Right lobe of liver (tissue), 6 donors: ENCODE data around the gene AKNA. TPM values are rescaled to one million over a fixed set of nuclear protein-coding genes. Genes with fewer than 3 reads are reported as not detected.
A peak's percentile ranks its signal among the peaks of the same experiment; 100 is the strongest.

ENCODE experiments used
- ATAC-seq, 4 donors: fragments of 200-7000 bp; cut with Tn5 transposase; one replicate each; pipeline ENCODE4 v1.9.1; 2020; ENCODE audit warnings: mild to moderate bottlenecking in 4 of 4, moderate library complexity in 4 of 4
- DNase-seq, 3 donors: peaks; one replicate each; pipeline ENCODE4 v3.0.0-alpha.2; 2020
- H3K27ac ChIP-seq, 3 donors: fragments of 200-600 bp; one replicate each; pipeline ENCODE4 v1.8.0; 2022
- H3K27me3 ChIP-seq, 2 donors: fragments of 200-600 bp; one replicate each; pipeline ENCODE4 v1.8.0; 2022
- H3K36me3 ChIP-seq, 4 donors: fragments of 200-600 bp; sonication (generic) in 1 of 4; one replicate each; pipeline versions ENCODE4 v1.5.1 to v1.8.0; 2017 to 2022; ENCODE audit warnings: control low read depth in 1 of 4
- H3K4me1 ChIP-seq, 4 donors: fragments of 200-600 bp; sonication (generic) in 1 of 4; one replicate each; pipeline versions ENCODE4 v1.5.1 to v1.8.0; 2017 to 2022; ENCODE audit warnings: control low read depth in 1 of 4
- H3K4me3 ChIP-seq, 3 donors: fragments of 200-600 bp; one replicate each; pipeline ENCODE4 v1.8.0; 2022
- H3K9me3 ChIP-seq, 4 donors: fragments of 200-600 bp; sonication (generic) in 1 of 4; one replicate each; pipeline versions ENCODE4 v1.5.1 to v1.8.0; 2017 to 2022; ENCODE audit warnings: control low read depth in 1 of 4
- CTCF ChIP-seq, 4 donors: fragments of 200-600 bp in 3 of 4; fragments of 450-650 bp in 1 of 4; IDR thresholded peaks; one replicate each; pipeline versions ENCODE4 v1.5.1 to v1.8.0; 2016 to 2022; ENCODE audit warnings: antibody characterized with exemption in 4 of 4, mild to moderate bottlenecking in 2 of 4
- POLR2A ChIP-seq: fragments of 450-650 bp; IDR thresholded peaks from one replicate; pipeline ENCODE4 v1.6.1; 2017; ENCODE audit warnings: antibody characterized with exemption, mild to moderate bottlenecking
- WGBS: methylation state at CpG from one replicate; pipeline ENCODE4 v1.1.6; 2018; ENCODE audit warnings: low coverage, low lambda C conversion rate; ENCODE audit not compliant: insufficient coverage; ENCODE audit errors: missing lambda C conversion rate; 5-methylcytosine and 5-hydroxymethylcytosine counted together
- intact Hi-C, 2 donors: fragments of 100-400 bp; cut with DNase I; formaldehyde crosslinking; loops; one replicate each; pipeline versions ENCODE4 v1.11.2 to v1.14.1; 2022
- total RNA-seq, 6 experiments: library from RNA; depleted of rRNA in 2 of 6; stranded (reverse); fragments of >200 nt in 2 of 6; fragmentation: NEBNext Ultra II Directional in 3 of 6; extraction: Animal tissue kit (Norgen Biotek cat#: 25700) in 3 of 6; gene quantifications; one replicate each; pipeline versions ENCODE4 v1.1.0 to v1.2.4, GENCODE V29; 2016 to 2023
- donor health status: DM: no; HTN: yes; CAD: no.
- donor health status: DM: no; HTN: no; CAD: no.
- donor health status: DM: no; HTN: no; CAD: no.
- donor health status: DM: no; HTN: yes; CAD: no.
- donor health status: DM: no; HTN: yes; CAD: no.

The AKNA gene
- total RNA-seq, 6 experiments from 2014 or later: 4.7 to 15.1 (median 9.8) TPM

GRCh38 chr9:114385397-114386181 lies 2.2 kb downstream of the AKNA start:
- intact Hi-C loops: no loop called here
- Histone ChIP-seq H3K9me3 (no peaks in the 10 kb centered on the region), H3K4me1 (peaks cover 0 to 62% (median 24%) of the 10 kb centered on the region in 4 donors), H3K27ac (peak overlapping the region; percentile 71 to 84 (median 83)), H3K4me3 (peak overlapping the region; percentile 34 to 57 (median 40)), H3K36me3 (peaks cover 0 to 6% (median under 1%) of the 10 kb centered on the region in 4 donors), H3K27me3 (no peaks in the 10 kb centered on the region)
- TF ChIP-seq CTCF (IDR thresholded peaks at IDR 0.05) (no peak), POLR2A (peak; percentile 78)
- ATAC-seq (peak; percentile 70 to 75 (median 72)), DNase-seq (peak; percentile 70 to 79 (median 76))
- WGBS: 15% methylated on average over 6 of the region's 11 CpGs

GRCh38 chr9:114384836-114385396 lies 2.9 kb downstream of the AKNA start:
- Histone ChIP-seq H3K4me3 (no peak overlapping the region), H3K27ac (peak overlapping the region; percentile 71 to 84 (median 83)), H3K27me3 (no peaks in the 10 kb centered on the region), H3K4me1 (peaks cover 0 to 62% (median 24%) of the 10 kb centered on the region in 4 donors), H3K9me3 (no peaks in the 10 kb centered on the region), H3K36me3 (peaks cover 0 to 12% (median 4%) of the 10 kb centered on the region in 4 donors)
- ATAC-seq: no peak
- TF ChIP-seq POLR2A (no peak), CTCF (IDR thresholded peaks at IDR 0.05) (no peak)
- peak in 1 of 3 donors; percentile 14 for DNase-seq
- 83% methylated on average over 7 of the region's 7 CpGs for WGBS
- intact Hi-C loops: no loop called here

GRCh38 chr9:114384341-114384740 lies 3.4 kb downstream of the AKNA start:
- H3K9me3 ChIP-seq: no peaks in the 10 kb centered on the region

More at GRCh38 chr9:114384341-114384740, 3.4 kb downstream of the AKNA start:
- Histone ChIP-seq H3K27me3 (no peaks in the 10 kb centered on the region), H3K27ac (peak overlapping the region in 2 of 3 donors; percentile 38 to 62), H3K4me1 (peaks cover 0 to 62% (median 24%) of the 10 kb centered on the region in 4 donors), H3K4me3 (no peak overlapping the region), H3K36me3 (peaks cover 0 to 16% (median 4%) of the 10 kb centered on the region in 4 donors)
- ATAC-seq (no peak), DNase-seq (no peak)
- intact Hi-C loops: no loop called here
- no peak for TF ChIP-seq POLR2A
- TF ChIP-seq CTCF (IDR thresholded peaks at IDR 0.05): no peak
- WGBS: 56% methylated on average over 1 of the region's 1 CpG
